B cell (primary cell): ENCODE results near the gene DMXL2. TPM values are rescaled to one million over a fixed set of nuclear protein-coding genes. Genes with fewer than 3 reads are reported as not detected.

Source experiments
- ATAC-seq: fragments of 200-7000 bp; cut with Tn5 transposase; one replicate; pipeline ENCODE4 v1.10.0; 2021; ENCODE audit warnings: low read depth, mild to moderate bottlenecking, moderate number of reproducible peaks, moderate library complexity
- CTCF ChIA-PET: fragments of 350-600 bp; sonication (Branson Sonifier 250); formaldehyde crosslinking; loops from one replicate; lab custom pipeline; 2021; ENCODE audit warnings: antibody characterized with exemption, inconsistent platforms; lab: Charles Lee
- POLR2A ChIA-PET: fragments of 350-600 bp; sonication (Branson Sonifier 250); formaldehyde crosslinking; loops from one replicate; lab custom pipeline; 2021; ENCODE audit warnings: antibody characterized with exemption; lab: Charles Lee
- DNase-seq: peaks from one replicate; pipeline ENCODE4 v3.0.0; 2013
- H2AFZ ChIP-seq: 2 replicates; pipeline ENCODE4 v1.6.1; 2012; ENCODE audit warnings: mild to moderate bottlenecking, low read depth, low read length; ENCODE audit not compliant: insufficient read depth, poor library complexity, severe bottlenecking
- H3K27ac ChIP-seq, 2 donors: 1 replicate in 1 of 2; 2 replicates in 1 of 2; pipeline ENCODE4 v1.5.1; 2012 to 2013; ENCODE audit warnings: low read length in 2 of 2, mild to moderate bottlenecking in 2 of 2, moderate library complexity in 1 of 2
- H3K27me3 ChIP-seq, 4 experiments: fragments of 200-600 bp in 1 of 4; sonication (generic) in 1 of 4; replicated peaks in 1 of 4; 1 replicate in 2 of 4; 2 replicates in 2 of 4; pipeline versions ENCODE4 v1.6.1 to v1.7.0; 2013 to 2016; ENCODE audit warnings: low read length in 3 of 4, mild to moderate bottlenecking in 2 of 4, mixed read lengths in 1 of 4, moderate library complexity in 1 of 4; ENCODE audit not compliant: insufficient read depth in 4 of 4, control insufficient read depth in 3 of 4; ENCODE audit errors: control extremely low read depth in 1 of 4
- H3K36me3 ChIP-seq, 2 experiments: replicated peaks in 1 of 2; 1 replicate in 1 of 2; 2 replicates in 1 of 2; pipeline versions ENCODE4 v1.6.1 to v1.7.1; 2013; ENCODE audit warnings: low read length in 1 of 2; ENCODE audit not compliant: insufficient read depth in 2 of 2, control insufficient read depth in 1 of 2; ENCODE audit errors: control extremely low read depth in 1 of 2, extremely low read depth in 1 of 2
- H3K4me1 ChIP-seq, 2 donors: fragments of 200-600 bp in 1 of 2; sonication (generic) in 1 of 2; 1 replicate in 1 of 2; 2 replicates in 1 of 2; pipeline versions ENCODE4 v1.5.1 to v1.6.1; 2013 to 2017; ENCODE audit warnings: low read length in 2 of 2; ENCODE audit not compliant: control insufficient read depth in 2 of 2, insufficient read depth in 2 of 2
- H3K4me2 ChIP-seq: replicated peaks from 2 replicates; pipeline ENCODE3; 2012; ENCODE audit warnings: mild to moderate bottlenecking, low read depth, low read length; ENCODE audit not compliant: poor library complexity, severe bottlenecking
- H3K4me3 ChIP-seq, 5 experiments: fragments of 200-600 bp in 1 of 5; sonication (generic) in 1 of 5; 1 replicate in 3 of 5; 2 replicates in 2 of 5; pipeline versions ENCODE4 v1.5.1 to v1.7.0; 2011 to 2016; ENCODE audit warnings: low read length in 4 of 5, mild to moderate bottlenecking in 4 of 5, low read depth in 2 of 5, control low read depth in 1 of 5, moderate library complexity in 1 of 5; ENCODE audit not compliant: insufficient read depth in 1 of 5; ENCODE audit errors: control extremely low read depth in 1 of 5, extremely low read depth in 1 of 5
- H3K79me2 ChIP-seq: fragments of 200-600 bp; sonication (generic); one replicate; pipeline ENCODE4 v1.6.0; 2016; ENCODE audit warnings: low read length; ENCODE audit not compliant: control insufficient read depth, insufficient read depth
- H3K9ac ChIP-seq: fragments of 200-600 bp; sonication (generic); 2 replicates; pipeline ENCODE4 v1.6.1; 2017; ENCODE audit warnings: mild to moderate bottlenecking, low read length, moderate library complexity
- H3K9me3 ChIP-seq, 3 donors: one replicate each; pipeline versions ENCODE4 v1.6.1 to v1.7.1; 2013; ENCODE audit warnings: low read length in 2 of 3; ENCODE audit not compliant: control insufficient read depth in 2 of 3, insufficient read depth in 1 of 3; ENCODE audit errors: control extremely low read depth in 1 of 3
- H4K20me1 ChIP-seq: 2 replicates; pipeline ENCODE4 v1.6.0; 2012; ENCODE audit warnings: mild to moderate bottlenecking, low read length; ENCODE audit not compliant: insufficient read depth, control insufficient read depth, poor library complexity, severe bottlenecking
- H3K27ac Mint-ChIP-seq: one replicate; pipeline ENCODE4 v1.8.0; 2021; ENCODE audit warnings: mixed read lengths
- H3K27me3 Mint-ChIP-seq: one replicate; pipeline ENCODE4 v1.8.0; 2021; ENCODE audit warnings: mixed read lengths
- H3K4me1 Mint-ChIP-seq: one replicate; pipeline ENCODE4 v1.8.0; 2021; ENCODE audit warnings: mixed read lengths
- H3K4me3 Mint-ChIP-seq: one replicate; pipeline ENCODE4 v1.8.0; 2021; ENCODE audit warnings: mixed read lengths
- H3K9me3 Mint-ChIP-seq: one replicate; pipeline ENCODE4 v1.8.0; 2022; ENCODE audit warnings: mixed read lengths; ENCODE audit not compliant: insufficient read depth
- CTCF ChIP-seq: fragments of 200-600 bp; IDR thresholded peaks from one replicate; pipeline ENCODE4 v1.8.0; 2022; ENCODE audit warnings: antibody characterized with exemption, mild to moderate bottlenecking
- EZH2 ChIP-seq: IDR thresholded peaks from 2 replicates; pipeline ENCODE4 v1.6.1; 2012; ENCODE audit warnings: borderline replicate concordance, low read depth, mild to moderate bottlenecking, moderate library complexity, low read length; ENCODE audit not compliant: insufficient read depth, poor library complexity, severe bottlenecking
- WGBS: methylation state at CpG from one replicate; pipeline ENCODE4 v1.1.5; 2013; ENCODE audit warnings: missing lambda C conversion rate; ENCODE audit not compliant: insufficient coverage; 5-methylcytosine and 5-hydroxymethylcytosine counted together
- intact Hi-C: fragments of 100-400 bp; cut with micrococcal nuclease; formaldehyde crosslinking; loops from one replicate; pipeline ENCODE4 v1.10.0; 2022
- polyA plus RNA-seq: library from polyadenylated mRNA; depleted of rRNA; stranded (reverse); fragments of >200 nt; gene quantifications from 2 replicates; pipeline ENCODE4 v1.2.3, GENCODE V29; 2012
- total RNA-seq, 2 donors: library from RNA; stranded (reverse); fragments of 120-200 nt in 1 of 2; gene quantifications; 1 replicate in 1 of 2; 2 replicates in 1 of 2; pipeline versions ENCODE4 v1.2.3 to v1.2.4, GENCODE V29; 2013 to 2022

The DMXL2 gene
- total and polyA plus RNA-seq, 2 donors (not counting 1 experiment from before 2014, with no cell fraction given) = 1.4 to 5.6 TPM

GRCh38 chr15:51624022-51624421, 1.5 kb upstream of the DMXL2 start:
- intact Hi-C loops = no loop called here
- TF ChIP-seq CTCF (no peak), EZH2 (no peak)
- Histone ChIP-seq H3K27ac (no peak overlapping the region), H3K9me3 (no peaks in the 10 kb centered on the region), H2AFZ (no peak overlapping the region), H3K4me3 (no peak overlapping the region), H3K9ac (no peak overlapping the region), H4K20me1 (no peaks in the 10 kb centered on the region), H3K36me3 (no peaks in the 10 kb centered on the region), H3K4me2 (no peak overlapping the region), H3K4me1 (peaks cover 17 to 28% of the 10 kb centered on the region in 2 donors), H3K79me2 (no peaks in the 10 kb centered on the region), H3K27me3 (peaks cover 0 to 9% (median 0%) of the 10 kb centered on the region in 4 experiments)
- Mint-ChIP-seq H3K4me3 (peak overlapping the region; percentile 6), H3K27me3 (peaks cover 8% of the 10 kb centered on the region), H3K4me1 (peaks cover 28% of the 10 kb centered on the region), H3K27ac (no peak overlapping the region), H3K9me3 (no peaks in the 10 kb centered on the region)
- no CpG with 5 or more reads among the region's 4 CpGs for WGBS
- no peak for ATAC-seq
- no peak for DNase-seq
- ChIA-PET POLR2A (no interaction called here), CTCF (interaction anchor here (3.7 kb wide), 1 partner anchor 152 kb away, joined by 20 read pairs; no protein-coding TSS in a partner anchor)

GRCh38 chr15:51623386-51623938, 891 bp upstream of the DMXL2 start:
- no peak overlapping the region for H3K27ac ChIP-seq
- WGBS = no CpG with 5 or more reads among the region's 8 CpGs
- Mint-ChIP-seq H3K27ac (no peak overlapping the region), H3K4me1 (peaks cover 28% of the 10 kb centered on the region), H3K4me3 (peak overlapping the region; percentile 88), H3K27me3 (peaks cover 8% of the 10 kb centered on the region), H3K9me3 (no peaks in the 10 kb centered on the region)
- peaks cover 0 to 9% (median 0%) of the 10 kb centered on the region in 4 experiments for H3K27me3 ChIP-seq
- H4K20me1 ChIP-seq = no peaks in the 10 kb centered on the region
- peak overlapping the region; percentile 54 to 70 (median 67) for H3K4me3 ChIP-seq
- peak overlapping the region; percentile 67 for H3K9ac ChIP-seq
- ChIA-PET CTCF (interaction anchor here (0.9 to 3.7 kb wide), 2 partner anchors 86 to 153 kb away, joined by 3 to 20 read pairs; no protein-coding TSS in a partner anchor), POLR2A (no interaction called here)
- peak overlapping the region; percentile 82 for H3K4me2 ChIP-seq
- H2AFZ ChIP-seq = peak overlapping the region; percentile 81
- intact Hi-C loops = no loop called here
- no peaks in the 10 kb centered on the region for H3K9me3 ChIP-seq
- TF ChIP-seq EZH2 = no peak
- no peak for TF ChIP-seq CTCF
- peaks cover 17 to 28% of the 10 kb centered on the region in 2 donors for H3K4me1 ChIP-seq
- H3K79me2 ChIP-seq = no peaks in the 10 kb centered on the region
- DNase-seq (no peak), ATAC-seq (no peak)
- H3K36me3 ChIP-seq = no peaks in the 10 kb centered on the region
